Endothelial cell (in vitro differentiated cells): ENCODE measurements around the gene ADGRV1. TPM values are rescaled to one million over a fixed set of nuclear protein-coding genes. Genes with fewer than 3 reads are reported as not detected.

Experiments
- DNase-seq: peaks from one replicate; pipeline ENCODE4 v3.0.0; 2021; ENCODE audit warnings: low spot score
- H3K27ac Mint-ChIP-seq: one replicate; pipeline ENCODE4 v1.8.0; 2021; ENCODE audit warnings: mixed read lengths, inconsistent platforms; ENCODE audit not compliant: unreplicated experiment
- H3K27me3 Mint-ChIP-seq: one replicate; pipeline ENCODE4 v1.8.0; 2021; ENCODE audit warnings: mild to moderate bottlenecking, moderate library complexity, mixed read lengths, inconsistent platforms; ENCODE audit not compliant: unreplicated experiment
- H3K36me3 Mint-ChIP-seq: one replicate; pipeline ENCODE4 v1.8.0; 2021; ENCODE audit warnings: mild to moderate bottlenecking, low read depth, mixed read lengths, inconsistent platforms; ENCODE audit not compliant: unreplicated experiment
- H3K4me1 Mint-ChIP-seq: one replicate; pipeline ENCODE4 v1.8.0; 2021; ENCODE audit warnings: mild to moderate bottlenecking, mixed read lengths, inconsistent platforms; ENCODE audit not compliant: unreplicated experiment
- H3K4me3 Mint-ChIP-seq: one replicate; pipeline ENCODE4 v1.8.0; 2021; ENCODE audit warnings: mild to moderate bottlenecking, mixed read lengths, inconsistent platforms; ENCODE audit not compliant: unreplicated experiment
- H3K9me3 Mint-ChIP-seq: one replicate; pipeline ENCODE4 v1.8.0; 2021; ENCODE audit warnings: mixed read lengths, inconsistent platforms; ENCODE audit not compliant: unreplicated experiment
- total RNA-seq: library from RNA; stranded (reverse); fragmentation: NEBNext Ultra II Directional; extraction: Animal tissue kit (Norgen Biotek cat#: 25700); gene quantifications from one replicate; pipeline ENCODE4 v1.2.1, GENCODE V29; 2021; ENCODE audit not compliant: unreplicated experiment
- TF ChIP-seq, protein P1 (sequence below): fragments of 200-600 bp; sonication (generic); IDR thresholded peaks from one replicate; pipeline ENCODE4 v1.5.0; 2021; ENCODE audit warnings: antibody characterized with exemption; ENCODE audit not compliant: unreplicated experiment

ADGRV1 gene
- total RNA-seq, 1 donor from 2014 or later = 23.1 TPM

DNA sequence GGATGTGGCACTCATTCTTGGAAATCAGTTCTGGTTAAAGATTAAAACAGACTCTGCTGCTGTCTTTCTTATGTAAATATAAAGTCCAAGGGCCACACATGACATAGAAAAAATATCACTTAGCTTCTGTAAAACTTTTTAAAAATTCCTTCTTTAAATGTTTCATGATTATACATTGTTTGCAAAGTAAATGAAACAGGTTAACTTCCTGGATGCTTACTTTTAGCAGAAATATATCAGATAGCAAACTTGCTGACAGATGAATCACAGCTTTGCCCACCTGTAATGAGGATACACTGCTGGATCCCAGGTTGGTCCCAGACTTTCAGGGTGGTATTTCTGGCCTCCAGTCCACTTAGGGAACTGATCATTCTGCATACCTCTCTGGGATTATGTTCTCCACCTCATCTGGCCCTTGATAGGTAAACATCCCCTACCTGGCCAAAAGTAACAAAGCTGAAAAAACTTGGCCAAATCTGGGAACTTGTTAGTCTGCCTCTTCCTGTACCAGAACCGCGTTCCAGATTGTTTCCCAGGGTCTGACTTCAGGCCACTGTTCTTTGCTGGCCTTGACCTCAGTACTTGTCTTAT is 340.5 kb downstream of the ADGRV1 start:
- Mint-ChIP-seq H3K27ac (no peak overlapping the region), H3K4me1 (no peaks in the 10 kb centered on the region), H3K9me3 (no peaks in the 10 kb centered on the region), H3K36me3 (no peaks in the 10 kb centered on the region), H3K27me3 (peaks cover 4% of the 10 kb centered on the region), H3K4me3 (no peak overlapping the region)
- DNase-seq = no peak
- TF ChIP-seq, protein P1, sequence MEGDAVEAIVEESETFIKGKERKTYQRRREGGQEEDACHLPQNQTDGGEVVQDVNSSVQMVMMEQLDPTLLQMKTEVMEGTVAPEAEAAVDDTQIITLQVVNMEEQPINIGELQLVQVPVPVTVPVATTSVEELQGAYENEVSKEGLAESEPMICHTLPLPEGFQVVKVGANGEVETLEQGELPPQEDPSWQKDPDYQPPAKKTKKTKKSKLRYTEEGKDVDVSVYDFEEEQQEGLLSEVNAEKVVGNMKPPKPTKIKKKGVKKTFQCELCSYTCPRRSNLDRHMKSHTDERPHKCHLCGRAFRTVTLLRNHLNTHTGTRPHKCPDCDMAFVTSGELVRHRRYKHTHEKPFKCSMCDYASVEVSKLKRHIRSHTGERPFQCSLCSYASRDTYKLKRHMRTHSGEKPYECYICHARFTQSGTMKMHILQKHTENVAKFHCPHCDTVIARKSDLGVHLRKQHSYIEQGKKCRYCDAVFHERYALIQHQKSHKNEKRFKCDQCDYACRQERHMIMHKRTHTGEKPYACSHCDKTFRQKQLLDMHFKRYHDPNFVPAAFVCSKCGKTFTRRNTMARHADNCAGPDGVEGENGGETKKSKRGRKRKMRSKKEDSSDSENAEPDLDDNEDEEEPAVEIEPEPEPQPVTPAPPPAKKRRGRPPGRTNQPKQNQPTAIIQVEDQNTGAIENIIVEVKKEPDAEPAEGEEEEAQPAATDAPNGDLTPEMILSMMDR = no peak

DNA sequence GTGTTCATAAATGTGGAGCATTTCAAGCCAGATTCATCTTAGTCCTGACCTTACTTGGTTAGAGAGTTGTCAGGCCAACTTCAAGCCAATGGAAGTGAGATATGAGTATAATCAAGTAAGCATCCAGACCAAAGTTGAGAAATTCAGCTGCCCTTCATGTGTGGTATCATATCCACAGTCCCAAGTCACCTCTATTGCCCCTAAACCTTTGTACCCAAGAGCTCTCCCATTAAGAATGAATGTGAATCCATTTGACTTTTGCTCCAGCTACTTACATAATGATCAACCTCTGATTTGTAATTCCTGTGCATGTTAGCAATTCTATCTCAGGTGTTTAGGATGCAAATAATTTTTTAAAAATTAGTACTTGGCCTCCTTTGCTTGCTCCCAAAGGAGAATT is 342.7 kb downstream of the ADGRV1 start:
- no peak for DNase-seq
- H3K9me3 Mint-ChIP-seq = no peaks in the 10 kb centered on the region
- no peak overlapping the region for H3K4me3 Mint-ChIP-seq
- peaks cover 4% of the 10 kb centered on the region for H3K27me3 Mint-ChIP-seq
- no peaks in the 10 kb centered on the region for H3K4me1 Mint-ChIP-seq
- H3K27ac Mint-ChIP-seq = no peak overlapping the region
- no peaks in the 10 kb centered on the region for H3K36me3 Mint-ChIP-seq
- TF ChIP-seq, protein P1 = no peak

DNA sequence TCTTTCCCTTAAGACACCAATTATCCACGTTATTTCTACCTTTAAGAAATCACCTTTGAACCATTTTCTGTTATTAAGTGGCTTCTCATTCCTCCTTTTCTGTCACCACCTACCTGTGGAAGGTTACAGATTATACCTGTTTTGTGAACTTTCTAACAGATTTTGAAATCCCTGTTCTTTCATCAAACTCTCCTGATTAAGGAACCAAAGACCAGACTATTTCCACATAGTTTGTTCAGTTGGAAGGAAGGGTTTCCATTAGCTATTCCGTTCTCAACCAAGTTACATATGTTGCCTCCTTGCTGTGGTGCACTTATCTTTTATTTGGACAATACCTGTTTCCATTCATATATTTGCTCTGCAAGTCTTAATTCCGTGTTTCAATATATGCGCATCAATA is 343.6 kb downstream of the ADGRV1 start:
- Mint-ChIP-seq H3K27me3 (peaks cover 4% of the 10 kb centered on the region), H3K27ac (no peak overlapping the region), H3K4me3 (no peak overlapping the region), H3K36me3 (no peaks in the 10 kb centered on the region), H3K9me3 (no peaks in the 10 kb centered on the region), H3K4me1 (no peaks in the 10 kb centered on the region)
- no peak for DNase-seq
- TF ChIP-seq, protein P1 = no peak

DNA sequence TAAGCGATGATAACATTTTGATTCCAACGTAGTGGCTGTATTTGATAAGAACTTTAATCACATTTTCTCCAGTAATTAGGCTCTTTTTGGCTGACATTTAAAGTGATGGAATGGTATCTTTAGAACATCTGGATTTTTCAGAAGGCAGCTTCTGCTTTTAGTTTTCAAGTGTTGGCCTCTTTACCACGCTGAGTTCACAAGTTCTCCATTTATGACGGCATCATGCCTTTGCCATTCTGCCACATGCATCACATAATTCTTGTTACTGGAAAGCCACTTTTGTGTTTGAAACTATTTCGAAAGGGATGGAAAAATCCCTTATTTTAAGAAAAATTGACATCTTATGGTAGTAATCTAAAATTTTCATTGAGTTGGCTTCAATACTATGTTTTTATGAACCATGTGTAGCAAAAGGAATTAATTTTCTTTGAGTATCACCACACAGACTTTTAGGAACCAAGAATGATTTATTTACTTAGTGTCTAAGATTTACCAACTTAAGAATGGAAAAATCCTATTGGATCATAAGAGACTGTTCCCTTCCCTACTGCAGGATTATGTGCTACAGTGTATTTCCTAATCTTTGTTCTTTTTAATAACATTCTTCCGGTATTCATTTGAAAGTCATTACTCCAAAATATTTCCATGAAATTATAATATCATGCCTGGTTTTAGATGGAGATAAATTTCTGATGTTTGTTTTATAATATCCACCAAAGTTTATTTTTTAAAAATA is 344.2 kb downstream of the ADGRV1 start:
- DNase-seq = no peak
- no peak overlapping the region for H3K4me3 Mint-ChIP-seq
- no peaks in the 10 kb centered on the region for H3K36me3 Mint-ChIP-seq
- H3K9me3 Mint-ChIP-seq = no peaks in the 10 kb centered on the region
- no peak overlapping the region for H3K27ac Mint-ChIP-seq
- H3K4me1 Mint-ChIP-seq = no peaks in the 10 kb centered on the region
- TF ChIP-seq, protein P1 = no peak
- H3K27me3 Mint-ChIP-seq = peaks cover 4% of the 10 kb centered on the region

- Mint-ChIP-seq H3K4me1 (peaks cover 18% of the 10 kb centered on the region), H3K36me3 (no peaks in the 10 kb centered on the region), H3K27ac (peak overlapping the region; percentile 85), H3K27me3 (no peaks in the 10 kb centered on the region), H3K4me3 (no peak overlapping the region), H3K9me3 (no peaks in the 10 kb centered on the region)
- TF ChIP-seq, protein P1 = no peak
- DNase-seq = no peak
Measured at GRCh38 chr5:90909101-90909503, 350.5 kb downstream of the ADGRV1 start.
